ENCODE data around the gene RHBDD1. TPM values are rescaled to one million over a fixed set of nuclear protein-coding genes. Genes with fewer than 3 reads are reported as not detected.

The RHBDD1 gene
- total RNA-seq, 1 donor from 2014 or later, result 4.6 TPM

DNA sequence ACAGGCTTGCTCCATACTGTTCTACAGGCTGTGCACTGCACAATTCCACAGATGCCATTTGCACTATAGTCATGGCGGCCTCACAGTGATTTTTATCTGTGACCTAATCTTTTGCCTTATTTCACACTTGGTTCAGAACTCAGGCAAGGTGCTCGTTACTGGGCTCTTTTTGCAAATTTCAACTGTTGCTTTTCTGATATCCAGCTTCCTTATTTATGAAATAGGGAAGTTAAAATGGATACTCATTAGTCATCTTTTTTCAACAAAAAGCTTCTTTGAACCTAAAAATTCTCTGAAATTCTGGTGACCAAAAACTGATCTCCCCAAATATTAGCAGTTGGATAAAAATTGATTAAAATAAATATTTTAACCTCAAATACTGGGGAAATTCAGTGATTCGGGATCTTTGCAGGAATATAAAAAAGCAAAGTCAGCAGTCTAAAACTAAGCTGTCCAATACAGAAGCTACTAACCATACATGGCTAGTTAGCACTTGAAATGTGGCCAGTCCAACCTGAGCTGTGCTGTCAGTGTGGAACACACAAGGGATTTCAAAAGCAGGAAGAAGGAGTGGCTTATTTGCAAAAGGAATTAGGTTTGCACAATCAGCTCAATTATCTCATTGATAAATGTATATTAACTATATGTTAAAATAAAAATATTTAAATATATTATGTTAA is 193.7 kb downstream of the RHBDD1 start:
- DNase-seq (ENCODE audit: low read depth in 2 of 2), result no peak

DNA sequence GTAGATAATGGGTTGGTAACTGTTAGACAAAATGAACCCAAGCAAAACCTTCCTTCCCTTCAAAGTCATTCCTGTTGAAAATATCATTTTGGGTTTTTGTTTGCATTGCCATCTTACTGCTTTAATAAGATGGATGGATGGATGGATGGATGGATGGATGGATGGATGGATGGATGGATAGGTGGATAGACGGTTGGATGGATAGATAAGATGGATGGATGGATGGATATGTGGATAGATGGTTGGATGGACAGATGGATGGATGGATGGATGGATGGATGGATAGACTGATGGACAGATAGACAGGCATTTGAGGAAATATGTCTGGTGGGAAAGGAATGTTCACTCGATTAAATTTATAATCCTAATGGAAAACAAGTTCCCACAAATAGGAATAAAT is 194.9 kb downstream of the RHBDD1 start:
- no peak for DNase-seq (ENCODE audit: low read depth in 2 of 2)

DNA sequence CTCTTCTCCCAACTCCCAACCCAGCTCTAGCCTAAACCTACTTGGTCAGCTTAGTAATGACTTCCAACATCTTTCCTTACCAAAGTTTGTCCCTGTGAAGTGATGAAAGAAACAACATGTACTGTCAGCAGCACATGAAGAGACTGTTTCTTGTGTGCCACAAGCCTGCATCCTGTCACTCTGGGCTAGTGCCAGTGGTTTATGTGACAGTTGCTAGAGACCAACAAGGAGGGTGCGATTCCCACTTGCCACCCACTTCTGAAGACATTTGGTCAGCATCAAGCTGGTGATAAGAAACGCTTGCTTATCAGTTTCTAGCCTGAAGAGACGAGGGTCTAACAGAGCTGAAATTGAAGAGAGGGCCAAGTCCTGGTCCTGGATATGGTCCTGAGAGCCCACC is 195.5 kb downstream of the RHBDD1 start:
- no peak for DNase-seq (ENCODE audit: low read depth in 2 of 2)

DNA sequence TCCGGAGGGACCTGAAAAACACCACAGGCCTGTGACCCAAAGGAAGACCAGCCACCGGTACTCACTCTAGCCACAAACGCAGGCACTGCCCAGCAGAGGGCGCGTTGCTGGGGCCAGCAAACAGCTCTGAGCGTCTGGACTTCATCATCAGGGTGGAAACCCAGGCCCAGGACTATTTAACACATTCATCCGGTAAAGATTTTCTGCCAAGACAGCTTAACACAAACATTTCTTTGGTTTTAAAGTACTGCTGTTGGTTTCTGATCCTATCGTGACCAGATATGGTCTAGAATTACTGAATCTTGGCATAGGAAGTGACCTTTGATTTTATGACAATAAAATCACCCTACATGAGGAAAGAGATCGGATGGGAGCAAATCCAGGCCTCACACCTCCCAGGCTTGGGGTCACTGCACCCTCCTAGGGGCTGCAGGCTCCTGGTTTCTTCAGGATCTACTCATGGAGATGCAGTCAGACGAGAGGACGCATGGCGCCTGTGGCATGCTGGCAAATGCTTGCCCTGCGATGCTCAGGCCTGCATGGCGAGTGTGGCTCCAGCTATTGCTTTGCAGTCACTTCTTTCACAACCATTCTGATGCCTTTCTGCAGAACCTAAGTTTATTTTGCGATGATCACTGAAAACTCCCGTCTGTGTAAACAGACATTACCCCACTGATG is 197.8 kb downstream of the RHBDD1 start:
- peak; percentile 18 to 32 for DNase-seq (ENCODE audit: low read depth in 2 of 2)

DNA sequence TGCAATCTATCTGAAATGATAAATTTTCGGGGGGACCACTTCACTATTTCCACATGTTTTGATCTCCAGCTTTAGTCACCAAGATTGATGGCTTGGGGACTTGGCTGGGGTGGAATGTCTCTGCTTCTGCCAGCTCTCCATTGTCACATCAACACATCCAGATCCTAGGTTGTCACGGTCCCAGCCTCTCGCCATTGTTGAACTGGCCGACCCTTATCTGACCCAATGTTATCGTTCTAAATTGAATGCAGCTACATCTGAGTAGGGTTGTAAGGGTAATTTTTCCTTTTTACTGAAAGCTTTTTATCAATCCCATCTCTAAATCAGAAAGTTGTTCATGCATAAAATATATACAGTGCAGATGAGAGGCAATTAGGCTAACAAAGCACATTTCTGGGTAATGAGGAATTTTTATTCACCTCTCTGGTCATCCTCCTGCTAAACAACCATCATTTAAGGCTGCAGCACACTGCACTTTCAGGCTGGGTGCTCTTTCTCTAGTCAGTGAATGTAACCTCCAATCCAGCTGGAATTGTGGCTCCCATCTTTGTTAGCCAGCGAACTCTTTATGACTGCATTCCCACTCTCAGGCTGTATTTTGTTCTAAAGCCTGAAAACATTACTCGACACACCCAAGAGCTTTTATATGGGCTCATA is 200.0 kb downstream of the RHBDD1 start:
- DNase-seq (ENCODE audit: low read depth in 2 of 2), result no peak

DNA sequence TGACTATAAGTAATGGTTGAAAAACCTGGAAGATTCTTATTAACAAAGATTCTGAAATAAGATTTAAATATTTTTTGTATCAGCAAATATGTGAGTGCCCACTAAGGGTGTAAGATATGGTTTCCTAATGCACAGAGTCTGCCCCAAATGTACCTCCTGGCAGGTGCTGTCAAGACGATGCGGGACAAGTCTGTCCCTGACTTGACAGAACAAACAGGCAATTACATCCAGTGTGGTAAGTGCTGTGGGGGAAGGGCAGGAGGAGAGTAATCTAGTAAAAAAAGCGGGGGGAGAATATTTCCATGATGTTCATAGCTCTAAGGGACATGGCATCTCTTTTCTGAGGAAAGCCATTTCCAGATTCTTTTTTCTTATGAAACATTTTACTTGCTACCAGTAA is 200.7 kb downstream of the RHBDD1 start:
- DNase-seq (ENCODE audit: low read depth in 2 of 2), result no peak

DNA sequence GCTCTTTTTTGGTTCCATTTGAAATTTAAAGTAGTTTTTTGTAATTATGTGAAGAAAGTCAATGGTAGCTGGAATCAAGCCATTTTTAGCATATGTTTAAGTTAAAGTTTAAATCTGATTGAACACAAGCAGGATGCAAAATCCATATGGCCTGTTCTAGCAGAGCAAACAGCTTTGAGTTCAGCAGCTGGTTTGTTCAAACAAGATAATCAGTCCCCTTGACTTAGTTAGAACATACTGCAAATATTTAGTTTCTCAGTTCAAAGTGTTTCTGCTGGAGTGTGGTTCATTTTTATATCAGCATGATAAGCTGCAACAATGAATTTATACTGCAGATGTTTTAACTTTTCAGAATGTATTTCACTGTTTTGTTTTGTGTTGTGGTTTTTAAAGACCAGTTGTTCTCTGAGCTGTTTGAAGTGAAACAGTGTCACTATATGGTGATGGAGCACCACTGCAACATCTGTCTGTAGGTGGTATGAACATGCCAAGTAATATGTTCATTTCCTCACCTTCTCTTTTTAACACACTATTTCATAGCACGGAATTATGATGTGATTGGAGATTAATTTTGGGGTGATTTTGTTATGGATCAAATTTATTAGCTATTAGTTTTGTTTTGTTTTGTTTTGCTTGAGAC is 202.8 kb downstream of the RHBDD1 start:
- DNase-seq (ENCODE audit: low read depth in 2 of 2), result no peak

DNA sequence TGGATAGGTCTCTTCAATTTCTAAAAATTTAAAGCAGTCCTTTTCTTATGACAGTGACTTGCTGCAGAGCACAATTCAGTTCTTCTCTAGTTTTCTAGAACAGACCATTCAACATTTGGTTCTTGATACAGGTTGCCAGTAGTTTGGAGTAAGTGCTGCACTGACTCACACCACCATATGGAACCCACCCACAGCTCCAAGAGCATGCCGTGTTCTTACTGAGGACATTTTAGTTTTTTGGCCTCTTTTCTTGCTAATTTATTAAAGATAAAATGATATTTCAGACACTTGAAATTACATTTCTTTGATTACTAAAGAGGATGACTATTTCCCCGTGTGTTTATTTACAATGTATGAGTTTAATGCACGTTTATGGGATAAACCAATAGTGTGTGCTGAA is 208.1 kb downstream of the RHBDD1 start:
- no peak for DNase-seq (ENCODE audit: low read depth in 2 of 2)

Other genes with a start within 250 kb of the RHBDD1 start
- under 0.01 TPM in 2 replicates for gene IRS1, start 36.2 kb upstream of the RHBDD1 start, total RNA-seq

Measured in dermis microvascular lymphatic vessel endothelial cell (primary cell).